Esophagus muscularis mucosa (tissue), 4 donors: Measurements from ENCODE around the gene ATF7IP.

Experiments used
- EP300 ChIP-seq: sonication (generic); formaldehyde crosslinking; IDR thresholded peaks from one replicate; pipeline ENCODE4 v1.6.1; 2017; ENCODE audit warnings: antibody characterized with exemption
- POLR2A ChIP-seq: fragments of 450-650 bp; IDR thresholded peaks from one replicate; pipeline ENCODE4 v1.6.1; 2017; ENCODE audit warnings: antibody characterized with exemption, moderate library complexity, mild to moderate bottlenecking, low read depth
- POLR2AphosphoS5 ChIP-seq, 2 donors: sonication (generic); formaldehyde crosslinking; IDR thresholded peaks; one replicate each; pipeline ENCODE4 v1.6.1; 2017; ENCODE audit warnings: antibody characterized with exemption in 2 of 2
- TF ChIP-seq, protein P1 (sequence below), 3 experiments: fragments of 200-600 bp in 2 of 3; fragments of 450-650 bp in 1 of 3; sonication (generic) in 2 of 3; IDR thresholded peaks; one replicate each; pipeline ENCODE4 v1.5.1; 2017 to 2019; ENCODE audit warnings: antibody characterized with exemption in 3 of 3, mild to moderate bottlenecking in 2 of 3, moderate library complexity in 1 of 3

DNA sequence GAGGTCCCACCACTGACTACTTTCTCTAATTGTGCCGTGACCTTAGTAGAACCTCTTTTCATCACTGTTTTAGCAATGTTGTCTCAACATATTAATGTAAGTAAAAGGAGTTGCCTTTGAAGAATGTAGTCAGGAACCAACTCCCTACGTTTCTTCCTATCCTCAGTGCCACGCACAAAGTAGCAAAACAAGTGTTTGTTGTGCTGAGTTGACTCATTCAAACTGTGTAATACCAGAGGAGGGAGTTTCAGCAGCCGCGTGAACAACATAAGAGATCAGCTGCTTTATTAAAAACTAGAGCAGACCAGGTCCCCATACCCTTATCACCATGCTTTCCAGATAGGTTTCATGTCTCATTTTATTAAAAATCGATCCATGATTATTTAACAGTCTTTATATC, 183.1 kb downstream of the ATF7IP start:
- TF ChIP-seq, protein P1, sequence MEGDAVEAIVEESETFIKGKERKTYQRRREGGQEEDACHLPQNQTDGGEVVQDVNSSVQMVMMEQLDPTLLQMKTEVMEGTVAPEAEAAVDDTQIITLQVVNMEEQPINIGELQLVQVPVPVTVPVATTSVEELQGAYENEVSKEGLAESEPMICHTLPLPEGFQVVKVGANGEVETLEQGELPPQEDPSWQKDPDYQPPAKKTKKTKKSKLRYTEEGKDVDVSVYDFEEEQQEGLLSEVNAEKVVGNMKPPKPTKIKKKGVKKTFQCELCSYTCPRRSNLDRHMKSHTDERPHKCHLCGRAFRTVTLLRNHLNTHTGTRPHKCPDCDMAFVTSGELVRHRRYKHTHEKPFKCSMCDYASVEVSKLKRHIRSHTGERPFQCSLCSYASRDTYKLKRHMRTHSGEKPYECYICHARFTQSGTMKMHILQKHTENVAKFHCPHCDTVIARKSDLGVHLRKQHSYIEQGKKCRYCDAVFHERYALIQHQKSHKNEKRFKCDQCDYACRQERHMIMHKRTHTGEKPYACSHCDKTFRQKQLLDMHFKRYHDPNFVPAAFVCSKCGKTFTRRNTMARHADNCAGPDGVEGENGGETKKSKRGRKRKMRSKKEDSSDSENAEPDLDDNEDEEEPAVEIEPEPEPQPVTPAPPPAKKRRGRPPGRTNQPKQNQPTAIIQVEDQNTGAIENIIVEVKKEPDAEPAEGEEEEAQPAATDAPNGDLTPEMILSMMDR (IDR thresholded peaks at IDR 0.05): no peak
- TF ChIP-seq POLR2A: no peak
- TF ChIP-seq POLR2AphosphoS5 (IDR thresholded peaks at IDR 0.05): no peak
- TF ChIP-seq EP300: no peak
